GM12892 (cell line): Measurements from ENCODE around the gene NKAIN2.

Experiments
- POLR2A ChIP-seq: IDR thresholded peaks from 2 replicates; pipeline ENCODE4 v1.6.1; 2011; ENCODE audit warnings: low read depth, low read length, control low read depth
- POLR2AphosphoS5 ChIP-seq: IDR thresholded peaks from 2 replicates; pipeline ENCODE4 v1.6.1; 2011; ENCODE audit warnings: low read depth, low read length, control low read depth
- TAF1 ChIP-seq: IDR thresholded peaks from 2 replicates; pipeline ENCODE4 v1.6.1; 2011; ENCODE audit warnings: low read depth, mild to moderate bottlenecking, control low read depth, low read length, borderline replicate concordance

GRCh38 chr6:123770247-123770949 lies 33.3 kb upstream of the NKAIN2 start:
- TF ChIP-seq POLR2A (no peak), POLR2AphosphoS5 (no peak), TAF1 (no peak)
